ENCODE data around the gene UQCC3.
A peak's percentile ranks its signal among the peaks of the same experiment; 100 is the strongest.
"Not testable (repeated sequence)": the region's sequence is repeated elsewhere in the genome, so short reads cannot be mapped to it uniquely, and the experiment has no call there.

The UQCC3 gene

DNA sequence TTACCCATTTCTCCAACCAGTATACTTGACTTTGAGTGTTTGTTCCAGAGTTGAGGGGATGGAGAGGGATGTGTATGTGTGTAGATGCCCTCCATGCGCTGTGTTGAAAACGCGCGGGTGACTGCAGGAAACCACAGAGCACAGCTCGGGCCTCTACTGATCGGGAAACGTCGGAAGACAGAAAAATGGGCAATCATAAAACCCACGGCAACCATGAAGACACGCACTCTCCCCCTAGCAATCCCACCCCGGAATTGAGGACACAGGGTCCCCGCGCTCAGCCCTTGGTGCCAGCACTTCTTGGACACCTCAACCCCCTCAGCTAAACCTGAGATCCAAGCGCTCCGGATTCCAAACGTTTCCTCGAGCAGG lies 251 bp upstream of the UQCC3 start:
- Mint-ChIP-seq H3K27me3 (no peaks in the 10 kb centered on the region), H3K27ac (ENCODE audit: low read depth) (peak overlapping the region; percentile 94), H3K4me1 (peaks cover 33% of the 10 kb centered on the region), H3K4me3 (peak overlapping the region; percentile 98), H3K9me3 (no peaks in the 10 kb centered on the region), H3K36me3 (ENCODE audit: insufficient read depth) (peaks cover 34% of the 10 kb centered on the region)
- DNase-seq (ENCODE audit: low spot score in 2 of 2) (no peak), ATAC-seq (replicated peaks; ENCODE audit: extremely low read depth, poor library complexity, severe bottlenecking) (peak; percentile 37)

DNA sequence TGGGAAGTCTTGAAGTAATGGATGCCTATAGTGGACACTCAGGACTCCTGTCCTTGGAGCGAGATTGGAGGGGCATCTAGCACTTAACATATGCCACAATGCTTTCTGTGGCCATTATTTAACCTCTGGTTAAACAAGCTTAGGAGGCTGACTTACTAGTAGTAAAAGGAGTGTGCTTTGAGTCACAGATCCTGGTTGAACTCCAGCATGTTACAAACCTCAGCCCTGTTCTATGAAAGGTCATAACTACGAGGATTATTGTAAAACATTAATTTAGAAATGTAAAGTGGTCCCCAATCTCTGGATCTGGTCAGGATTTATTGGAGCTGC lies 1.7 kb downstream of the UQCC3 start:
- DNase-seq (ENCODE audit: low spot score in 2 of 2): no peak
- H3K36me3 Mint-ChIP-seq (ENCODE audit: insufficient read depth): peaks cover 29% of the 10 kb centered on the region
- H3K4me3 Mint-ChIP-seq: no peak overlapping the region
- no peaks in the 10 kb centered on the region for H3K27me3 Mint-ChIP-seq
- peaks cover 38% of the 10 kb centered on the region for H3K4me1 Mint-ChIP-seq
- H3K9me3 Mint-ChIP-seq: no peaks in the 10 kb centered on the region
- no peak for ATAC-seq (replicated peaks; ENCODE audit: extremely low read depth, poor library complexity, severe bottlenecking)
- H3K27ac Mint-ChIP-seq (ENCODE audit: low read depth): no peak overlapping the region

- Mint-ChIP-seq H3K4me1 (peaks cover 47% of the 10 kb centered on the region), H3K36me3 (ENCODE audit: insufficient read depth) (peaks cover 34% of the 10 kb centered on the region)
- ATAC-seq (replicated peaks; ENCODE audit: extremely low read depth, poor library complexity, severe bottlenecking); DNase-seq (ENCODE audit: low spot score in 2 of 2); H3K27me3 Mint-ChIP-seq; H3K9me3 Mint-ChIP-seq; H3K4me3 Mint-ChIP-seq; H3K27ac Mint-ChIP-seq (ENCODE audit: low read depth): not testable (repeated sequence)
Measured at GRCh38 chr11:62675415-62675814, 3.9 kb downstream of the UQCC3 start.

DNA sequence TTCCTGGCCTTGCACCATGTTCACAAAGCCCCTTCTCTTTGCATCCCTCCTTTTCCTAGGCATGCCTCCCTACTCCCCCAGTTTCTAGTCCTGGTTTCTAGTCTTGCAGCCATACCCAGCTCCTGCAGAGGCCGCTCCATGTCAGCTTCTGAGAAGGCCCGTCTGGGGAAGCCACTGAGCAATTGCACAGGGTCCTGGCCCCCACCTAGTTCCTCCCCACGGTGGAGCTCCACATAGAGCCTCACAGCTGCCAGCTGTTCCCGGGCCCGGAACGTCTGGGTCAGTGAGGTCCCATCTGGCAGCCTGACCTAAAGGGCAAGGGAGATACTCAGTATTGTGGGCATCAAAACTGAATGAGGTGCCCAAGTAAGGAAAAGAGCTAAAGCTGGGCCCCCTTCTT lies 5.2 kb downstream of the UQCC3 start:
- peak overlapping the region; percentile 16 for H3K27ac Mint-ChIP-seq (ENCODE audit: low read depth)
- H3K4me3 Mint-ChIP-seq: peak overlapping the region; percentile 92
- H3K27me3 Mint-ChIP-seq: no peaks in the 10 kb centered on the region
- no peak for DNase-seq (ENCODE audit: low spot score in 2 of 2)
- no peak for ATAC-seq (replicated peaks; ENCODE audit: extremely low read depth, poor library complexity, severe bottlenecking)
- H3K36me3 Mint-ChIP-seq (ENCODE audit: insufficient read depth): peaks cover 33% of the 10 kb centered on the region
- H3K9me3 Mint-ChIP-seq: no peaks in the 10 kb centered on the region
- peaks cover 35% of the 10 kb centered on the region for H3K4me1 Mint-ChIP-seq

DNA sequence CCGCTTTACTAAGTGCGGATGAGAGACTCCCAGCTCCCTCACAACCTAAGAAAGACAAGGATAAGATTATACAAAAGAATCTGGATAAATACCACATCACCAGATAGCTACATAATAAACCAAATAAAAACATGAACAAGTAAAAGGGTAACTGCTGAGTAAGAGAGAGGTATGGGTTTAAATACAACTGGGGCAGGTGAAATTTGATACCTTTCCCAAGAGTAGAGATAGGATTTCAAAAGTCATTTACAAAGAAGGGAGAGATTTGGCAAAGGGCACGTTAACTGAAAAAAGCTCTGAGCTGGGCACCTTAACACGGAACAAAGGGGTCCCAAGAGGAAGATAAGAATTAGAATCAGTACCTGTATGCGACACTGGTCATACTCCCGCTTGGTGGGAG lies 5.7 kb downstream of the UQCC3 start:
- peaks cover 34% of the 10 kb centered on the region for H3K4me1 Mint-ChIP-seq
- ATAC-seq (replicated peaks; ENCODE audit: extremely low read depth, poor library complexity, severe bottlenecking) (no peak), DNase-seq (ENCODE audit: low spot score in 2 of 2) (no peak)
- no peaks in the 10 kb centered on the region for H3K9me3 Mint-ChIP-seq
- no peaks in the 10 kb centered on the region for H3K27me3 Mint-ChIP-seq
- peaks cover 31% of the 10 kb centered on the region for H3K36me3 Mint-ChIP-seq (ENCODE audit: insufficient read depth)
- H3K27ac Mint-ChIP-seq (ENCODE audit: low read depth): peak overlapping the region; percentile 16
- peak overlapping the region; percentile 92 for H3K4me3 Mint-ChIP-seq

- peak overlapping the region; percentile 92 for H3K4me3 Mint-ChIP-seq
- no peaks in the 10 kb centered on the region for H3K9me3 Mint-ChIP-seq
- no peaks in the 10 kb centered on the region for H3K27me3 Mint-ChIP-seq
- no peak for DNase-seq (ENCODE audit: low spot score in 2 of 2)
- peaks cover 34% of the 10 kb centered on the region for H3K4me1 Mint-ChIP-seq
- peaks cover 28% of the 10 kb centered on the region for H3K36me3 Mint-ChIP-seq (ENCODE audit: insufficient read depth)
- peak overlapping the region; percentile 89 for H3K27ac Mint-ChIP-seq (ENCODE audit: low read depth)
- ATAC-seq (replicated peaks; ENCODE audit: extremely low read depth, poor library complexity, severe bottlenecking): no peak
Measured at GRCh38 chr11:62677714-62678113, 6.2 kb downstream of the UQCC3 start.

- H3K4me1 Mint-ChIP-seq: peaks cover 34% of the 10 kb centered on the region
- H3K36me3 Mint-ChIP-seq (ENCODE audit: insufficient read depth): peaks cover 26% of the 10 kb centered on the region
- no peaks in the 10 kb centered on the region for H3K9me3 Mint-ChIP-seq
- DNase-seq (ENCODE audit: low spot score in 2 of 2): no peak
- H3K27me3 Mint-ChIP-seq: no peaks in the 10 kb centered on the region
- no peak for ATAC-seq (replicated peaks; ENCODE audit: extremely low read depth, poor library complexity, severe bottlenecking)
- peak overlapping the region; percentile 89 for H3K27ac Mint-ChIP-seq (ENCODE audit: low read depth)
- H3K4me3 Mint-ChIP-seq: peak overlapping the region; percentile 92
Measured at GRCh38 chr11:62678433-62678769, 6.9 kb downstream of the UQCC3 start.

- ATAC-seq (replicated peaks; ENCODE audit: extremely low read depth, poor library complexity, severe bottlenecking) (peak; percentile 83), DNase-seq (ENCODE audit: low spot score in 2 of 2) (peak; percentile 66 to 68)
- no peaks in the 10 kb centered on the region for H3K9me3 Mint-ChIP-seq
Measured at GRCh38 chr11:62678770-62679696, 7.6 kb downstream of the UQCC3 start, which contains the start of gene UBXN1. Gene UBXN1, minus strand, starts transcription at chr11:62679073. Its CDS starts 150 bp downstream, at chr11:62678923.

DNA sequence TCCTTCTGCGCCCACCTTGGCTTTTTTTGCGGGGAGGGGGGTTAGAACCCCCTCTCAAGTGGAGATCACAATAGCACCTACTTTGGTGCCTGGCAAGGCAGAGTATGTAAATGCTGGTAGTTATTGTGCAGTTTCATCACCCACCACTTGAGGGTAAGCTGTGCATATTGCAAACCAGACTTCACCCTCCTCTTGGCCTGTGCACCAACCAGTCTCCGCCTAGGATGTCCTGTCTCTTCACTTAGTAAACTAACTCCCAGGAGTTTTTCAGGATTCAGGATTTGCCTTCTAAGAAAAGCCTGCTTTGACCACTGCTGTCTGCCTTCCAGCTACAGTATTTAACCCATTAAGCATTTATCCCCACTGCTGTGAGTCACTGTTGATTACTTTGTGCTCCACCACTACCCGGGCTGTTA lies 9.4 kb downstream of the UQCC3 start:
- H3K9me3 Mint-ChIP-seq: no peaks in the 10 kb centered on the region
- peaks cover 16% of the 10 kb centered on the region for H3K36me3 Mint-ChIP-seq (ENCODE audit: insufficient read depth)
- H3K4me1 Mint-ChIP-seq: peaks cover 29% of the 10 kb centered on the region
- peak overlapping the region; percentile 58 for H3K4me3 Mint-ChIP-seq
- H3K27ac Mint-ChIP-seq (ENCODE audit: low read depth): peak overlapping the region; percentile 72
- H3K27me3 Mint-ChIP-seq: no peaks in the 10 kb centered on the region
- ATAC-seq (replicated peaks; ENCODE audit: extremely low read depth, poor library complexity, severe bottlenecking) (peak; percentile 50), DNase-seq (ENCODE audit: low spot score in 2 of 2) (no peak)

More at GRCh38 chr11:62678770-62679696, 7.6 kb downstream of the UQCC3 start, which contains the start of gene UBXN1:
- peaks cover 26% of the 10 kb centered on the region for H3K36me3 Mint-ChIP-seq (ENCODE audit: insufficient read depth)
- no peaks in the 10 kb centered on the region for H3K27me3 Mint-ChIP-seq
- H3K4me3 Mint-ChIP-seq: peak within 1 kb of the TSS; percentile 92
- peak within 1 kb of the TSS; percentile 89 for H3K27ac Mint-ChIP-seq (ENCODE audit: low read depth)
- peaks cover 34% of the 10 kb centered on the region for H3K4me1 Mint-ChIP-seq

DNA sequence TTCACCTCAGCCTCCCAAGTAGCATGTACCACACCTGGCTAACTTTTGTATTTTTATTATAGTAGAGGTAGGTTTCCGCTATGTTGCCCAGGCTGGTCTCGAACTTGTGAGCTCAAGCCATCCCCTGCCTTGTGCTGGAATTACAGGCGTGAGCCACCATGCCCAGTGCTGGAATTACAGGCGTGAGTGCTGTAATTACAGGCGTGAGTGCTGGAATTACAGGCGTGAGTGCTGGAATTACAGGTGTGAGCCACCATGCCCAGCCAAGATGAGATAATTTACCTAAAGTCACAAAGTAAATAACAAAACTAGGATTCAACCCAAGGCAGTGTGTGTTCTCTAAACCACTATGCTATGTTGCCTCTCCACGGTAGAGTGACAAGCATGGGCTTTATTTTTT lies 11.0 kb downstream of the UQCC3 start:
- Mint-ChIP-seq H3K9me3 (no peaks in the 10 kb centered on the region), H3K27me3 (no peaks in the 10 kb centered on the region), H3K4me1 (peaks cover 16% of the 10 kb centered on the region), H3K4me3 (no peak overlapping the region), H3K36me3 (ENCODE audit: insufficient read depth) (peaks cover 9% of the 10 kb centered on the region), H3K27ac (ENCODE audit: low read depth) (no peak overlapping the region)
- DNase-seq (ENCODE audit: low spot score in 2 of 2) (no peak), ATAC-seq (replicated peaks; ENCODE audit: extremely low read depth, poor library complexity, severe bottlenecking) (no peak)

- ATAC-seq (replicated peaks; ENCODE audit: extremely low read depth, poor library complexity, severe bottlenecking): no peak
- Mint-ChIP-seq H3K27me3 (no peaks in the 10 kb centered on the region), H3K9me3 (no peaks in the 10 kb centered on the region), H3K27ac (ENCODE audit: low read depth) (no peak overlapping the region), H3K36me3 (ENCODE audit: insufficient read depth) (peaks cover 4% of the 10 kb centered on the region), H3K4me1 (no peaks in the 10 kb centered on the region), H3K4me3 (no peak overlapping the region)
- DNase-seq (ENCODE audit: low spot score in 2 of 2): no peak
Measured at GRCh38 chr11:62687508-62688396, 16.3 kb downstream of the UQCC3 start.

DNA sequence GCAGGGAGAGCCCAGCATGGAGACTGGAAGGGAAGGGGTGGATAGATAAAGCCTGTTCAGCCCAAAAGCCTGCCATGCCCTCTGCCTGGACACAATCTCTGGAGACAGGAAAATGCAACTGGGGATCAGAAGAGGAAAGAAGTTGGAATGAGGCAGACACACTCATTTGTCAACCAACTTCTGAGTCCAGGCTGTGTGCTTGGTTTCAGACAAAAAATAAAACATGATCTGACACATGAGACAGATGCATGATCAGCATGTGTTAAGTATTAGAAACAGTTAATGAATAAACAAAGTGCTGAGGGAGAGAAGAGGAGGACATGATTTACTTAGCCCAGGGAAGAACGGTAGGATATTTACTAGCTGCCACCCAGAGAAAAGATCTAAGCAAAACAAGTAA lies 17.0 kb downstream of the UQCC3 start:
- H3K9me3 Mint-ChIP-seq: no peaks in the 10 kb centered on the region
- H3K27ac Mint-ChIP-seq (ENCODE audit: low read depth): no peak overlapping the region
- no peak overlapping the region for H3K4me3 Mint-ChIP-seq
- DNase-seq (ENCODE audit: low spot score in 2 of 2) (no peak), ATAC-seq (replicated peaks; ENCODE audit: extremely low read depth, poor library complexity, severe bottlenecking) (no peak)
- H3K4me1 Mint-ChIP-seq: no peaks in the 10 kb centered on the region
- H3K36me3 Mint-ChIP-seq (ENCODE audit: insufficient read depth): peaks cover 4% of the 10 kb centered on the region
- H3K27me3 Mint-ChIP-seq: no peaks in the 10 kb centered on the region
